DMS114 treated with DMSO at 0.1 percent for 48 hours (cell line): ENCODE data around the gene BTBD6.

Source experiments
- DNase-seq: peaks from one replicate; lab custom pipeline; 2025; ENCODE audit not compliant: unreplicated experiment; lab: John Stamatoyannopoulos, UW

BTBD6 gene

DNA sequence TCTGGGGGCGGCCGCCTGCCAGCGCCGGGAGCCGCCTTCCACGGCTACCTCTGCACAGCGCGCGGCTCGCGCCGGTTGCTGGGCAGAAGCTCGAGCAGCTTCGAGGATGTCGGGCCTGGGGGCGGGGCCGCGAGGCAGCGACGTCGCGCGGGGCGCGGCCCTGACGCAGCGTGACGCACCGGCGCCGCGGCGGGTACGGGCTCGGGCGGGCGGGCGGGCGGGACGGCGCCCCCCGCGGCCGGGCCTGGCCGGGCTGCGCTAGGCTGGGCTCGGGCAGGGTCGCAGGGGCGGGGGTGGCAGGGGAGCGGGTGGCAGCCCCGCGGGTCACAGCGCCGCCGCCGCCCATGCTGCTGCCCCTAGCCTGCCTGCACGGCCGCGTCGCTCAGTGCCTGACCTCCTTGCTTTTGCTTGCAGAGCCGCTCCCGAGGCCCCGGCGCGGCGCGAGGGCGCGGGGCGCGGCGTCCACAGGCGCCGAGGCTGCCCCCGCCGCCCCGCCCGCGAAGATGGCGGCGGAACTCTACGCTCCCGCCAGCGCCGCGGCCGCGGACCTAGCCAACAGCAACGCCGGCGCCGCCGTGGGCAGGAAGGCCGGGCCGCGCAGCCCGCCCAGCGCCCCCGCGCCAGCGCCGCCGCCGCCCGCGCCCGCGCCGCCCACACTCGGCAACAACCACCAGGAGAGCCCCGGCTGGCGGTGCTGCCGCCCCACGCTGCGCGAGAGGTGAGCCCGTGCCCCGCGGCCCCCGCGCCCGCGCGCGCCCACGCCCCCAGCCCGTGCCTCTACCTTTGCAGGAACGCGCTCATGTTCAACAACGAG lies at the start of gene BTBD6:
TSS of gene BTBD6 (plus strand) at position 166 of the 814 bp plus-strand sequence. CDS start at position 345, 179 bp downstream.
- DNase-seq: peak; percentile 45

DNA sequence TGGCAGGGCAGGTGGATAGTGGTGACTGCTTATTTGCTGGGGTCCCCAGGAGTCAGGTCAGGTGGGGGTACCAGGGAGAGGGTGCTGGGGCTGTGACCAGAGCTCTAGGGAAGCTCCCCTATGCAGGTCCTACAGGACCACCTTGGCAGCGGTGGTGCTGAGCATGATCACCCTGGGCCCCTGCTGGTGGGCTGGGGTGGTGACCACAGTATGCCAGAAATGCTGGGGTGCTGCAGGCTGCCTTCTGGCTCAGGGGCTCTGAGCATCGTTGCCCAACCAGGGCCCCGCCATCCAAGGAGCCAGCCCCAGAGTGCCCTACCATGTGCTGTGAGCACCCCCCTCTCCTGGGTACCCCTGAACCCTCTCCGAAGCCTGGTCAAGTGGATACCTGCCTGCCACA lies 49.7 kb upstream of the BTBD6 start:
- DNase-seq: no peak

DNA sequence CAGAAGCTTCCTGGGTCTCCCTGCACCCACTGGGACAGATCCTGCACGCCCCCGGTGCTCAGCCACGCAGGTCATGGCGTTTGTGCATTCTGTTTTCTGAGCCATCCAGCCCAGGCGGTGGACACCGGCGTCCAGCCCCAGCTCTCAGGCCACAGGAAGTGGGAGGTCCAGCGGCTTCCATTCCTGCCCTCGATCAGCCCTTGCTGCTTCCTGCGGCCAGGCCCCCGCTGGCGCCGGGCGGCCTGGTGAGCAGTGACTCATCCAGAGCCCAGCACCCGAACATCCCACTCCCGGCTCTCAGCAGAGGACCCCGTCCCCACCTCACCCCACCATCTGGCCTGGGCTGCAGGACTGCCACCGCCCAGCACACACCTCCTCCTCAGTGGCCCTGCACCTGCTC lies 49.2 kb upstream of the BTBD6 start:
- DNase-seq: no peak

DNA sequence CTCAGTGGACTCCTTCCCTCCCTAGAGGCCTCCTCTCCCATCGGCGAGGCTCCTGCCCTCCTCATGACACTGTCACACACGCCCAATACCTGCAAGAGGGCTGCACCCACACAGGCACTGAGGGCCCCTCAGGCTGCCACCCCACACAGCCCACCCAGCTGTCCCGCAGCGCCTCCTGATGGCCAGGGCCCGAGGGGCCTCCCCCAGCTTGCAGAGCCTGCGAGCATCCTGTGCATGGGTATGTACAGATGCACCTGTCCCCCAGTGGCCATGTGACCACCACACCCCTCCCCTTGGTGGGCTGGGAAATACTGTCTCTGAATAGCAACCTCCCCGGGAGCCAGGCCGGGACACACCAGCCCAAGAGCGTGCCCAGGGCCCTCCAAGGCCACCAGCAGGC lies 48.3 kb upstream of the BTBD6 start:
- DNase-seq: no peak

DNA sequence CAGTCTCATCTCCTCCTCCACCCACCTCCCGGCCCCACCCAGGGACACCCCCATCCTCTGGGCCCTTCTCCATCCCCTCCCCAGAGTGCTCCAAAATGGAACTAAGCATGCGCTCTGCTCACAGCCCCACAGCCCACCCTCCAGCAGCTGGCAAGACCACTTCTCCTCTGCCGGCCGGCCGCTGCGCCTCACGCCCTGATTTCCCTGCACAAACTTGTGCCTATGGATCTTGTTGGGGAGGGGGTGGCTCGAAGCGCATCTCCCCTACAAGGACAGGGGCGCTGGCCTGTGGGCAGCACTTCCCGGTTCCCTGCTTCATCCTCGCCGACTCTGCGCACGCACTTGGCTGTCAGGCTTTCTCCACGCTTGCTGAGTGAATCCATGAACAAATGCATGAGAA lies 47.7 kb upstream of the BTBD6 start:
- DNase-seq: no peak

DNA sequence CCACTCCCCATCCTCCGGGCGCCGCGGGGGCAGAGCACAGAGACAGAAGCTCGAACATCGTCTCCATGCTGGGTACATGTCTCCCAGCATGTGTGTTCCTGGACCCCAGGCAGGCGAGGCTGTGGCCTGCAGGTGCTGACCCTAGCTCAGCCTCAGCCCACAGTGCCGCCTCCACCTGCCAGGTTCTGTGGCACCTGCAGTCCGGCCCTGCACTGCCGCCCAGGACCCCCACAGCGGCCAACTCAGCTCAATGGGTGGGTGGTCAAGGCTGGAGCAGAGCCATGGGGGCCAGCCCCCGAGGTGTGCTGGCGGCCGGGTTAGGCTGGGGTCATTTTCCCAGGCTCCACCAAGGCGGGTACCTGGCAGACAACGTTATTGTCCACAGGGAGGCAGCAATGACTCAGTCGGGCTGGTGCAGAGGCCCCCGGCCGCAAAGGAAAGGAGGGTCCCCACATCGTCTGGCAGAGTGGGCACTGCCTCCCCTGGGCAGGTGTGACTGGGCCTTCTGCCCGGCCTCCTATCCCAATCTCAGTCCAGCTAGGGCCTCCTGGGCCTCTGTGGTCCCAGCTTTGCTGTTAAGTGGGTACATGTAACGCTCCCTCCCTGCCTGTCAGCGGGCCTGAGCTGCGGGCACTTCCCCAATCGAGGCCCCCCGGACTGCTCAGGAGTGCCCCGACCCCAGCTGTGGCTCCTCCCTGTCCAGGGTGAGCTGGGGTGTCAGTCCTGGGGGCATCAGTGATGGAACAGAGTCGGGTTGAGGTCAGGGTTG lies 47.0 kb upstream of the BTBD6 start:
- DNase-seq: no peak

DNA sequence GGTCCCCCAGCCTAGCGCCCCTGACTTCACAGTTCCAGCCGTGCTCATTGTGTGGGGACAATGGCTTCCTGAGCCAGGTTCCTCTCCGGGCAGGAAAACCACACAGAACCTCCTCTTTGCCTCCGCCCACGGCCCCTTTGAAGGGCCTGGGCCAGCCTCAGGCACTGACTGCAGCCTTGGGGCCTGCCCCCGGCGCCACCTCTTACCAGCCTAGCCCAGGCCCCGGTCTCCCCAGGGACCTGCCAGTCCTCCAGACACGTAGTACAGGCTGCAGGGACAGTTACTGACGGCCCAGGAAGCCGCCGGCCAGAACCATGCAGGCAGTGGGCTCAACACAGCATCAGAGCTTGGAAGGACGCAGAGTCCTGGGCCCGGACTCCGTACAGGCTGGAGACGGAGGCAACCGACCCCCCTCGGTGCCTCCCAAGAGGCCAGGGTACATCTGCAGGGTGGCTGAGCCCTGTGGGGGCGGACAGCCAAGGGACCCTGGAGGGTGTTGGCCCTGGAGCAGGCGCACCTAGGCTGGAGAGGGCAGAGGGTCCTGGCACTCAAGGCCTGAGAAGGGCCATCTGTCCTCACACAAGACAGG lies 46.3 kb upstream of the BTBD6 start:
- no peak for DNase-seq

DNA sequence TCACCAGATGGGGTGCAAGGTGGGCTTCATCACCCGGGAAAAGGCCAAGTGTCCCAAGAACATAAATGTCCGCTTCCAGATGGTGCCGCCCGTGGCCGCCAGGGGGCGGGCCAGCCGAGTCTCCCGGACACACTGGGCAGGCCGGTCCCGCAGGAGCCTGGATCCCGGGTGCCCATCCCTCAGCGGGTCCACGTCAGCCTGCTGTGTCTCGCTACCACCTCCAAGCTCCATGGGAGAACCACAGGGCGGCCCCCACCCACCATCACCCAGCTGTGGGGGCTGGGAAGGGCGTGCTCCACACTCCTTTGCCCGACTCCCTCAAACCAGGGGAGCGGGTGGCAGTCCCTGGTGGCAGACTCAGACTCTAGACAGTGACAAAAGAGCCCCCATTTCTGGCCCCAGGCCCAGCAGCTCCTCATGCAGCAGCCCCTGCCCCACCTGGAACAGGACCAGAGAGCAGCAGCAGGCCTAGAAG lies 45.2 kb upstream of the BTBD6 start:
- DNase-seq: peak; percentile 14

DNA sequence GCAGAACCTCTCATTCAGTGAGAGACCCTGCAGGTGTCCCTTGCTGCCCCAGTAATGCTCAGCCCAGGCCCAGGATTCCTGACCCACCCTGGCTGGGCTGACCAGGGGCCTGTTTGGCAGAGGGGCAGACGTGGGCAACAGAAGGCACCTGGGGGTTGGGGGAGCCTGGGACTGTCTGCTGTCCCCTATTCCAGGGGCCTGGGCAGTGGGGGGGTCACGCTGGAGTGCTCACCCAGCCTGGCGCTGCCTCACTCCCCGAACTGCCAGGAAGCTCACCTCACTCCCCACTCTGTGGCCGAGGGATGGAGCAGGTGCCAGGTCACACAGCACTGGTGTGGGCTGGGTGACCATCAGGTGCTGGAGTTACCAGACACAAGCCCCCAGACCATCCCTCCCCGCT lies 44.6 kb upstream of the BTBD6 start:
- no peak for DNase-seq

DNA sequence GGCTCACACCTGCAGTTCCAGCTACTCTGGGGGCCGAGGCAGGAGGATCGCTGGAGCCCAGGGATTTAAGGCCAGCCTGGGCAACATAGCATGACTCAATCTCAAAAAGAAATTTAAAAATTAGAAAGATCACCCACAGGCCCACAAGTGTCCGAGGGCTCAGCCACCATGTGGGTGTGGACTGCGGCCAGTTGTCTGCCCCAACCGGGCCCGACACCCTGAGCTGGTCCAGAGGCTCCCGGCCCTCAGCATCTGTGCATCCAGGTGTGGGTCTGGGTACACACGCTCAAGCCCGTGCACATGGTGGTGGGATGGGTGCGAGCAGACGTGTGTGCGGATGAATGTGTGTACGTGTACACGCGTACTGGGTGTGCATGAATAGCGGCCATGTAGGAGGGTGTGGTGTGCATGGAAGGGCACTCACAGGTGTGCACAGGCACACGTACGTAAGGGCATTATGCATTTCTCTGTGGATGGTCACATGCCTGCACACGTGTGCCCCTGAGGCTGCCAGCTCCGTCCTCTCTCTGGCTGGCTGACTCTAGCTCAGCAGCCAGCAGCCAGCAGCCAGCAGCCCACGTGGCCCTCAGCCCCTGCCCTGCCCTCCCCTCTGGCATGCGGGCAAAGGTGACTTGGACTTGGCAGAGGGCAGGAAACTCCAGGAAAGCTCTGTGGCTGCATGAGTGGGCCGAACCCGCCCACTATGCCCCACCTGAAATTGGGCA lies 44.0 kb upstream of the BTBD6 start:
- no peak for DNase-seq

DNA sequence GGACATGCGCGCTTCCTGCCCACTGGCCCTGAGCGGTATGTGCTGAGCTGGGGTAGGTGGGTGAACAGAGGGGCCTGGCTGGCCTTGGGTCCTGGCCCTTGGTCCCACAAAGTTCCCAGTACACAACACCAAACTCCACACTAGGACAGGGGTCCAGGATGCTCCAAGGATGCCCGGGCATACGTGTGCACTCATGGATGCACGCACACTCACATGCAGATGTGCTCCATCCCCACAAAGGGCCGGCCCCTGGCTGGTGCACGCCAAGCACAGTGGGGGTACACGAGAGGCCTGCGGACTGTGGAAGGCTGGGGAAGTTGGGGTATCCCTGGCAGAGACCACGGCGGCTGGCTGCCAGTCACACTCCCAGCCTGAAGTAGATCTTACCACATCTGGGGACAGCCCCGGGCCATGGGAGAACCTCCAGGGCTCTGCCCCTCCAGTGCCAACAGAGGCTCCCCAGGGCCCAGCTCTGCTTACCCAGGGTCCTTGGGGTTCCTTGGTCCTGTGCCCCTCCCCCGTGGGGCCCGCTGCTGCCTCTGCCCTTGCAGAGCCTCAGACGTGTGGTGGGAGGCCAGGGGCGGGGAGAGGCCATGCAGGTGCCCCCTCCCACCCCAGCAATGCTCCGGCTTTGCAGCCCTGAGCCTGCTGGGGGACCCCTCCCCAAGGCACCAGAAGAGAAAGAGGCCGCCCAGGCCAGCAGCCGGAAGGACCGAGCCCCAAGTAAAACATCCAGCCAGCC lies 43.2 kb upstream of the BTBD6 start:
- DNase-seq: no peak

DNA sequence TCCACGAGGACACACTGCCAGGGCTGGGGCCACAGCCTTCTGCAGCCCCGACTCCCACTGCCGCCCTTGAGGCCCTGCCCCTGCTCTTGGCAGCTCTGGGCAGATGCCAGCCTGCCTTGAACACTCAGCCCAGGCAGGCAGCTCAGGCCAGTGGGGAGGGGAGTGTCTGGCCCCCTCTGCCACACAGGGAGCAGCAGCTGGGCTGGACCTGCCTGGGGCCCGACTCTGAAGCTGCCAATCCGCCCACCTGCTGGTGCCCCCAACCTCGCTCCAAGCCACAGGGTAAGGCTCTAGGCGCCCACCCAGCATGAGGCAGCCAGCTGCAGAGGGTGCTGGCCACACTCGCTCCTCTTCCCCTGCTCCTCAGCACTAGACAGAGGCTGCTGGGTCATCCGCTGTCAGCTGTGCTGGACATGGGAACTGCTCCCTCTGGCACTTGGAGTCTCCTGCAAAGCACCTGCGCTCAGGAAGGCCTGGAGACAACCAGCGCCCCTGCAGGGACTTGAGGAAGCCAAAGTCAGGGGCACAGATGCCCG lies 42.6 kb upstream of the BTBD6 start:
- no peak for DNase-seq

DNA sequence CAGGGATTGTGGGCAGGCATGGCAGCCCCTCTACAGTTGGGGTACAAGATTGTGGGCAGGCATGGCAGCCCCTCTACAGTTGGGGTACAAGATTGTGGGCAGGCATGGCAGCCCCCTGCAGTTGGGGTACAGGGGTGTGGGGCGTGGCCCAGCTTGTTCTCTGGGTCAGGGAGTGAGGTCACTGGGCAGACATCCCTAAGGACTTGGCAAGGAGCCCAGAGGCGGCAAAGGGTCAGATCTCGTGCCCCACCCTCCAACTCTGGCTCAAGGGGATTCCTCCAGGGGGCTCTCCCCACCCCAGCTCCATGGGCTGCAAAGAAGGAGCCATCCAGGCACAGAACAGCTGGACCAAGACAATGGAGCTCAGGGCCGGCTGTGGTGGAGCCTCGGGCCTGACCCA lies 41.5 kb upstream of the BTBD6 start:
- no peak for DNase-seq

DNA sequence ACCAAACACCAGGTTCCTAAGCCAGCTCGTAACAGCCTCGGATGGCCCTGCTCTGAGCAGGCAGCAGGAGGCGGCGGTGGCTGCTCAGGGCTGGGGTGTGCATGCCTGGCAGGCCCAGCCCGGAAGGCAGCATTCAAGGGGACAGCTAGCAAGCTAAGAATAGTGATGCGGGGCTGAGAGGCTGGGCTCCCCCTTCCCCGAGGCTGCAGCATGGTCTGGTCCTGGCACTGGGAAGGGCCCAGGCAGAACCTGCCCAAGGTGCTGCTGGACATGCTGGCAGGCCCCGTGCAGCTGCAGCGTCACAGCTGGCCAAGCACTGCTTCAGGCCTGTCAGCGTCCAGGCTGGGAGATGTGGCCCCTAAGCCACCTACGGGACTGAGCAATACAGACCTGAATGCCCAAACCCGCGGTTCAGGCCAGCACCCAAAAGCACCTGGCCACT lies 40.9 kb upstream of the BTBD6 start:
- DNase-seq: no peak

DNA sequence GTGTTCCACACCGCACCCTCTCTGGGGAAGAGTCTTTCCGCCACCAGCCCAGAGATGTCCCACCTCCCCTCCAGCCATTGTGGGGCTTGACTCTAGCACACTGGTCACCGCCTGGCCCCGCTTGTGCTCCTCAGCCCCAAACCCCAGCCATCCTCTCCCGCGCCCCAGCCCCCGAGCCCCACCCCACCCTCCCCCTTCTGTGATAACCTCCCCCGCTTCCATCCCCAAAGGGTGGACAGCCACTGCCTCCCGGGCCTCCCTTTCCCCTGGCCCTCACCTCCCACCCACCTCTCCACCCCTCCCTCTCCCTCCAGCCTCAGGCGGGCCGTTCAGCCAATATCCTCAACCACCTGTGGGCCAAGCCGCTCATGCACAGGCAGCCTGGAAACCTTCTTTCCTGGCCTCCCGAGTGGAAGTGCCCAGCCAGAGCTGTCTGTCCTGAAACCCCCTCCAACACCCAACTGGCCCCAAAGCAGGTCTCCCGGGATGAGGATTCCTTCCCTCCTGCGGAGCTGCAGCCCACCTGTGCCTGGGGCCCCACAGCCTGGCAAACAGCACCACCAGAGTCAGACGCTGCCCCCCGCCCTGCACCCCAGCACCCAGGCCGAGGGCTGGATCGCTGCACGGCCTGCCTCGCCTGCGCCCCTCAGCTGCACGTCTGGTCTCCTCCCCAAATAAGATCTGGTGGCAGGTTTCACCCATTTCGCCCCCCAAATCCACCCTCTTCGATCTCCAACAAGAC lies 40.2 kb upstream of the BTBD6 start:
- DNase-seq: no peak

DNA sequence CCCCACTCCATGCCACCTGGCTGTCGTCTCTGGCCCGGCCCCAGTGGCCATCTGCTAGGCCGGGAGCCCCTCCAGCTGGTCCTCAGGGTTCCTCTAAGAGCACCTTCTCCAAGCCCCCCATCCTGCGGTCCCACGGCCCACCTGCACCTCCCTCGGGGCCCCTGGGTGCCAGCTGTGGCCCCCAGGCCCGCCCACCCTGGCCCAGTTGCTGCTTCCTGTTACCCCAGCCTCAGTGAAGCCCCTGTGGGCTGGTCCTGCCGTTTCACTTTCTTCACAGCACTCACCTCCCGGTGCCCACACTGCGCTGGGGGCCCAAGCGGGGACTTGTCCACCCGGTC lies 39.6 kb upstream of the BTBD6 start:
- no peak for DNase-seq

DNA sequence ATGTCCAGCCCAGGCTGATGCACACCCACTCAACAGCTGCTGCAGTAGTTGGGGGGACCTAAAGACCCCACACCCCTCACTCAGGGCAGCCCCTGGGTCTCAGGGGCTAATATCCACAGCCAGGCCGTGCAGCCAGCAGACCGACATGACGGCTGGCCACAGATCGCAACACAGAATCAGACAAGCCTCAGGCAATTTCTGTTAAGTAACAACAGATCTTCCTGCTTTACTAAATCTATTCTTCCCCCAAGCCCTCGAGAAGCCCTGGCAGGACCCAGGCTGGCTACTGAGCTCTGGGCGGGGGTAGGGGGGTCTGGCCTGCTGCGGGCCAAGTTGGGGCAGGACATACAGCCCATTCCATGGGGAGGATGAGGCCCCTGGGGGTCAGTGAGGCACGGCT lies 39.2 kb upstream of the BTBD6 start:
- no peak for DNase-seq

DNA sequence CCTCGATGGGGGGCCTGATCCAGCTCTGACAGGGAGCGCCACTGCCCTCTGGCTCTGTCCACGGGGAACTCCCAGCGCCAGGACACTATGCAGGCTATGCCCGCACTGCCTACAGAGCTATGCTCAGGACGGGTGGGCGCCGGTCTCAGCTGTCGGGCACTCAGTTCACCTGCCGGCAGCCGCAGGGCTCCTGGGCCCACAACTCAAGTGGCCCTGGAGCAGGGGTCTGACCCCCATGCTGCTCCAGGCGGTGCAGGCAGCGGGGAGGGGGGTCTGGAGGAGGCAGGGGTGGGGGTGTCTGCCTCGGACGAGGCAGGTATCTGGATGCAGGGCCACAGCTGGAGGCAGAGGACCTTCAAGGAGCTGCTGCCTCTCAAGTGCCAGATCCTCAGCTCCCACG lies 38.7 kb upstream of the BTBD6 start:
- DNase-seq: no peak

DNA sequence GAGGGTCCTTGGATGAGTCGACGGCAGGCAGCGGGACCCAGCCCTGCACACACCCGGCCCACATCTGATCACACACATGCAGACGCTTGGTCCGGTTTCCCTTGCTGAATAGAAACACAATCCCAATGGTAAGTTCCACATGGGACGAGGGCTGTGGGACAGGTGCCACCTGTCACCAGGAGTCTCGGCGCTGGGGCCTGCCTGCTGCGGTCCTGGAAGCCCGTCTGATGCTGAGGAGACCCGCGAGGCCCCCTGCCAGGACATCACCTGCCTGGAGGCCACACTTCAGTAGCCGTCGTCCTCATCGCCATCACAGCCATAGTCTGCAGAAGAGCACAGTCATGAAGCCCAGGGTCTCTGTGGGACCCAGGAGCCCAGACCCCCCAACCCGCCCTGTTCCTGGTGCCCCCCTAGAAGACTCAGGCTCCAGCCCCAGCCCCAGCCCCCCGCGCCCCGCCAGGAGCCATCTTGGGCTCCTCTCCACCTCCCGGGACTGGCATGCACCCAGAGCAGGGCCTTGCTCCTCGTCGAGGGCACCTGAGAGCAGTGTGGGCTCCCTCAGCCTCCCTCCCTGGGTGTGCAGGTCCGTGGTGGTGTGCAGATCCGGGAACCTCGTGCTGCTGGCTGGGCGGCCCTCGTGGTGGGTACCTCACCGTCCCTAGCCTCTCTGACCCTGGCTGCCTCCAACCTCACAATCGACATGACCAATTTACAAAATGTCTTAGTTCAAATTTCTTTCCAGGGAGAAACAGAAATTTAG lies 37.9 kb upstream of the BTBD6 start:
- DNase-seq: no peak
